ENCODE measurements around the gene DMKN. TPM values are rescaled to one million over a fixed set of nuclear protein-coding genes. Genes with fewer than 3 reads are reported as not detected.

Gene DMKN
- polyA plus RNA-seq (ENCODE audit: insufficient read length in 4 of 4) = 100 to 1,000 TPM in 1 of 4 donors, 10 to 100 TPM in 3; 59.7 to 123 (median 83.8) TPM

GRCh38 chr19:35513628-35514281, at the start of gene DMKN:
Gene DMKN (minus strand): TSS chr19:35513649. CDS start chr19:35513475, 174 bp downstream.
- DNase-seq (ENCODE audit: low read depth in 4 of 4, low spot score in 3 of 4) = no peak

DNA sequence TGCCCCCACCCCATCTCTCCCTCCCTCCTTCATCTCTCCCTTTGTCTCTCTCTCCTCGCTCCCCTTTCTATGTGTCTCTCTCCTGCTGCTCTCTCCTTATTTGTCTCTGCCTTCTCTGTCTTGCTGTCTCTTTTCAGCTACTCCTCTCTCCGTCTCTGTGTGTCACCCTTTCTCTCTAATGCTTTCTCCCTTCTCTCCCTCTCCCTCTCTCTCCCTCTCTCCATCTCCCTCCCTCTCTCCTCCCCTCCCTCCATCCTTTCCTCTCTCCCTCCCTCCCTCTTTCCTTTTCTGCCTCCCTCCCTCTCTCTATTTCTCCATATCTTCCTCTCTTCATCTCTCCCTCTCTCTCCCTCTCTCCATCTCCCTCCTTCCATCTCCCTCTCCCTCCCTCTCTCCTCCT, 49.3 kb upstream of the DMKN start:
- no peak for DNase-seq (ENCODE audit: low read depth in 4 of 4, low spot score in 3 of 4)

DNA sequence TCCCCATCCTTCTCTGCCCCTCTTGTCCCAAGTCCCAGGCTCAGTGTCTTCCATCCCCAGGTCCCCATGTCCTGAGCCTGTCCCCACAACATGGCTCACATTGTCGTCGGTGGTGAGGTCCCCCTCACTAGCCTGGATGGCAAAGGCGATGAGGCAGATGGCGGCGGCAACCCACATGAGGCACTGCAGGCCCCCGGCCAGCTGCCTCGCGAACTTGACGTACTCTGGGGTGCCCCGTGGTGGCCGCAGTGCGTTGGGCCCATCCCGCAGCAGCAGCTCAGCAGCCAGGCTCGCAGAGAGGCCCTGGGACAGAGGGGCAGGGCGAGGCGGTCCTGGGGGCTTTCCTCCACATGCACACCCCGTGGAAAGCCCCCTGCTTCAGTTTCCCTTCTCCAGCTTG, 48.9 kb upstream of the DMKN start:
- DNase-seq (ENCODE audit: low read depth in 4 of 4, low spot score in 3 of 4) = no peak

DNA sequence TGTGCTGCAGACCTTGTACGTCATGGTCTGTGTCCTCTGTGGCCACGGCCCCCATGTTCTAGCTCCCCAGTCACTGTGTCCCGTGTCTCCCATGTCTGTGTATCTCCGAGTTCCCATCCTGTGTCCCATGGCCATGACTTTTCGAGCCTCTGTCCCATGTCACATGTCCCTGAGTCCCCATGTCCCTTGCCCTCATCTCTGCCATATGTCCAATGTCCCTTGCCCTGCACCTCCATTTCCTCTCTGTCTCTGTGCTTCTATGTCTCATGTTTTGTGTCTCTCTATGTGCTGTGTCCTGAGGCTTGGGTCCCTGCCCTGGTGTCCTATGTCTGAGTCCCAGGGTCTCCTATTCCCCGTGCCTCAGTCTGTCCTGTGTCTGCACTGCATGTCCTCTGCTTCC, 48.0 kb upstream of the DMKN start:
- no peak for DNase-seq (ENCODE audit: low read depth in 4 of 4, low spot score in 3 of 4)

- no peak for DNase-seq (ENCODE audit: low read depth in 4 of 4, low spot score in 3 of 4)
These were observed 47.2 kb upstream of the DMKN start for GRCh38 chr19:35560677-35561076.

DNA sequence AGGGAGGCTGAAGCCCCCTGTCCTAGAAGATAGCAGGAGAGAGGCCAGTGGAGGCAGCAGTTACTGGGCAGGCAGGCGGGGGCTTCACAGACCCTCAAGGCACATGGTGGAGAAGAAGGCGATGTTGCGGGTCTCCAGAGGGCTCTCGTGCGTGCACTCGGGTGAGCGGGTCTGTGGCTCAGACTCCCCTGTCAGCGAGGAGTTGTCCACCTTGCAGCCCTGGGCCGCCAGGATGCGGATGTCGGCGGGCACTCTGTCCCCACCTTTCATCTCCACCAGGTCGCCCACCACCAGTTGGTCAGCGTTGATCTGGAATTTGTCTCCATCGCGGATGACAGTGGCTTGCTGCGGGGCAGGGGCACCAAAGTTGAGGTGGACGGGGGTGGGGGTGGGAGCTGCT, 46.8 kb upstream of the DMKN start:
- DNase-seq (ENCODE audit: low read depth in 4 of 4, low spot score in 3 of 4) = no peak

DNA sequence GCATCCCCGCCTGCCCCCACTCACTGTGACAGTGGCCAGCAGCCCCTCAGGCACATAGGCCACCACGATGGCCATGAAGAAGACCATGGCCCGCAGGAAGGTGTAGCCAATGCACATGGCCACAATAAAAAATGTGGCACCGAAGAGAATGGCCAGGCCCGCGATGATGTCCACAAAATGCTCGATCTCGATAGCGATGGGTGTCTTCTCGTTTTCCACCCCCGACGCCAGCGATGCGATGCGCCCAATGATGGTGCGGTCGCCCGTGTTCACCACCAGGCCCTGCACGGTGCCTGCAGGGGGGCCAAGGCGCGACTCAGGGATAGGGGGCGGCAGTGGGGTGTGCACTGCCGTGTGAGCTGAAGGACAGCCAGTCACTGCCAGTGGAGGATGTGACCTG, 46.3 kb upstream of the DMKN start:
- DNase-seq (ENCODE audit: low read depth in 4 of 4, low spot score in 3 of 4) = no peak

DNA sequence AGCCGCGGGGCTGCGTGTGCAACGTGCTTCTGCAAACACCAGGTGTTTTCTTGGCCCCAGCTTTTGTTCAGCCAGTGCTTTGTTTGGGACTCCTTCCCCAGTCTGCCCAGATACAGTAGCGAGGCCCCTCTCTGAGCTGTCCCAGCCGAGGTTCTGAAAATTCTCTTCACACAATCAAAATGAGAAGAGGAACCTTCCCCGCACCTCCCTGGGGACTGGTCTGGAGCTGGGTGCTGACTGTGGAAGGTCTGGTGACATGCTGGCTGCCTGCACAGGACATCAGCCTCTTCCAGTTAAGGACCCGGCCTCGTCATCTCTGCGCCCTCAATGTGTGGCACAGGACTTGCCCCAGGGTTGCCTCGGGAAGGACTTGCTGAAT, 45.8 kb upstream of the DMKN start:
- DNase-seq (ENCODE audit: low read depth in 4 of 4, low spot score in 3 of 4) = no peak

DNA sequence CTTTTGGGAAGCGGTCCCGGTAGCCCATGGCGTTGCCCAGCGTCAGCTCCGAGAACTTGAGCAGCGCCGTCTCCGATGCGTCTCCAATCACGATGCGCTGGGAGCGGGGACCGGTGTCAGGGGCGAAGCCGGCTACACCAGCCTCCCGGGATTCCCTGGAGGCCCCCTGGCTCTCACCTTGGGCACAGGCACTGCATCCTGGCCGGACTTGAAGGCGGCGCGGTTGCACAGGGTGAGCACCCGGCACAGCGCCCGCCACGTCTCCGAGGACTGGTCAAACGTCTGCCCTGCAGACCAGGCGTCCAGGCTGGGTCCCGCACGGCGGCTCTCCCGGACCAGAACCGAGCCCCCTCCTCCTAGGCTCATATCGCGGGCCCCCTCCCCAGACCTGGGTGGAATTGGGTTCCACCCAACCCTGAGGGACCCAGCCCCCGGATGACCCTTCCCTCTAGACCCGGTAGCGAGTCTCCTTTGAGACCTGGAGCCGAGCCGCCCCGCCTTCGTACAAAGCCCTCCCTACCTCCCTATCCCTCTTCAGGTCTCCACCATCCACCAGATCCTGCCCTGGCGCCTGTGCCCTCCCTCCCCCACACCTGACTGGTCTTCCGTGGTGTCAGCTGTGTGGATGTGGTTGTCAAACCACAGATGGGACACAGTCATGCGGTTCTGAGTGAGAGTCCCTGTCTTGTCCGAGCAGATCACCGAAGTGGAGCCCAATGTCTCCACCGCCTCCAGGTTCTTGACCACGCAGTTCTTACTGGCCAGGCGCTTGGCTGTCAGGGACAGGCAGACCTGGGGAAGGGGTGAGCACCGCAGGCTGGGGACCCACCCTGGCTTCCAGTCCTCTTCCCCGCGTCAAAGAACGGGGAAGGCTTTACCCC, 45.2 kb upstream of the DMKN start:
- DNase-seq (ENCODE audit: low read depth in 4 of 4, low spot score in 3 of 4) = no peak

DNA sequence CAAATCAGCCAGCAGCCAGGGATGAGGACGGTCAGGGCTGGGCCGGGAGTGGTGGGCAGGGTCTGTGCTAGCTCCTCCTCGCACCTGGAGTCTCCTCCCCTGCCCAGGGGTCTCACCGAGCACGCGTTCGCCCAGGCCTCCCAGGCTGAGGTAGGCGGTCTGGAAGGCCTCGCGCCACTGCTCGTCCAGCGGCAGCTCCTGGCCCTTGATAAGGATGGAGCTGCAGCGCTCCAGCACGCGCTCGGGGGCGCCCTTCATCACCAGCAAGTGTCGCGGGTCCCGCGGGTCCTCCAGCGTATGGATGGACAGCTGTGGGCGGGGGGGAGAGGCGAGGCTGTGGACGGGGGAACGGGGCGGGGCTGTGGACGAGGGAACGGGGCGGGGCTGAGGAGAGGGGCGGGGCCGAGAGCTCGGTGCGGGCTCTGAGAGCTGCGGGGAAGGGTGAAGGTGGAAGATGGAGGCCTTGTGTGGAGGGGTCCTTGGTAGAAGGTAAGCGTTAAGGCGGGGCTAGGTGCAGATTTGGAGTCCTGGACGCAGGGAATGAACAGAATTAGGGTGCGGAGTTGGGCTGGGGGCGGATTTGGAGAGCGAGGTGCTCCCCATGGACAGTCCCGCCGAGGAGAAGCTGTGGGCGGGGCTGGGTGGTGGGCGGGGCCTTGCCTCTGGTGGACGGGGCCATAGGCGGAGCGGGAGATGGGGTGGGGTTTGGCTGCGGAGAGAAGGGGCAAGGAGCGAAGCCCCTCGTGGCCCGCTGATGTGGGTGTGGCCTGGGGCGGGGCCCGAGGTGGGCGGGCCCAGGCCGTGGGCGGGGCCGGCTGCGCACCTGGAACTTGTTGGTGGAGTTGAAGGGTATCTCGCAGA, 44.3 kb upstream of the DMKN start:
- peak in 2 of 4 donors; percentile 36 to 49 for DNase-seq (ENCODE audit: low read depth in 4 of 4, low spot score in 3 of 4)

DNA sequence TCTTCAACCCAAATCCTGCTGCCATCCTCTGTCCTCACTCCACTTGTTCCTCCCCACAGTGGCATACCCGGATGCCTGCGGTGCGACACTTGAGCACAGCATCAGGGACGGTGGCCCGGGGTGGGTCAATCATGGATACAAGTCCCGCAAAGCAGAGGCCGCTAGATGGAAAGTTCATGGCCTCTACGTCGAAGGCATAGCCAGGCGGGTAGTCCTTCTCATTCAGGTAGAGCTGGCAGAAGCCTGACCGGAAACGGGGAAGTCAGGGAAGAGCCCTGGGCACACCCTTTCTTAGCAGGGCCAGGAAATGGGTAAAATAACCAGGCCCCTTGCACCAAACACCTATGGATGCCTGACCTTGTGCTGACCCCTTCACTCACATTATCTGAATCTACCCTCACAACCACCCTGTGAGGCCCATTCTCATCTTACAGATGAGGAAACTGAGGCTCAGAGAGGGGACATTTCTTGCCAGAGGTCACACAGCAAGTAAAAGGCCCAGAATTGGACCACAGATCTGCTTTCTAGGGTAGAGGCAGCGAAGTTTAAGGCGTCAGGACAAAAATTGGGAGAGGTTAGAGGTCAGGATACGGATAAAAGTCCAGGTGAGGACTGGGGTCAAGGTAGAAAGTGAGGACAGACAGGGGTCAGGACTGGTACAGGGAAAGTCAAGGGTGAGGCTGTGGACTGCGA, 43.5 kb upstream of the DMKN start:
- no peak for DNase-seq (ENCODE audit: low read depth in 4 of 4, low spot score in 3 of 4)

DNA sequence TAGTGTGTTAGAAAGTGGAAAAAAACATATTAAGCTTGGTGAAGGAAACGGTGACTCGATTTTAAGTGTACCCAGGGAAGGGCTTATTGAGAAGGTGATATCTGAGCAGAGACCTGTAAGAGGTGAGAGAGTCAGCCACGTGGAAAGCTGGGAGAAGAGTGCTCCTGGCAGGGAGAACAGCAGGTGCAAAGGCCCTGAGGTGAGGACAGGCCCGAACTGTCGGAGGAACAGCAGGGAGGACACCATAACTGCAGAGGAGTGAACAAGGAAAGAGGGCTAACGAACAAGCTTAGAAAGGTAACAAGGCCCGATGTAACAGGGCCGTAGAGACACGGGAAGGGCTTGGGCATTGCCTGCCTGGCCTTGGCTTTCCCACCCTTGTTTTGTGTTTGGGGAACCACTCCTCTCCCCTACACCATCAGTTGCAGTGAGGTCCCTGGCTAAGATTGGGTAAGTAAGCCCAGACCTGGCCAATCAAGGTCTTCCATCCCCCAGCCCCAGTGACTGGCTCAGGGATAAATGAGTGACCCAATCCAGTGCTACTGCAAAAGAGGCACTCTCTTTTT, 42.7 kb upstream of the DMKN start:
- no peak for DNase-seq (ENCODE audit: low read depth in 4 of 4, low spot score in 3 of 4)

- no peak for DNase-seq (ENCODE audit: low read depth in 4 of 4, low spot score in 3 of 4)
These were observed 42.0 kb upstream of the DMKN start for GRCh38 chr19:35555301-35556005.

- DNase-seq (ENCODE audit: low read depth in 4 of 4, low spot score in 3 of 4) = no peak
These were observed 40.6 kb upstream of the DMKN start for GRCh38 chr19:35554076-35554475.

- DNase-seq (ENCODE audit: low read depth in 4 of 4, low spot score in 3 of 4) = no peak
These were observed 40.0 kb upstream of the DMKN start for GRCh38 chr19:35553385-35554000.

DNA sequence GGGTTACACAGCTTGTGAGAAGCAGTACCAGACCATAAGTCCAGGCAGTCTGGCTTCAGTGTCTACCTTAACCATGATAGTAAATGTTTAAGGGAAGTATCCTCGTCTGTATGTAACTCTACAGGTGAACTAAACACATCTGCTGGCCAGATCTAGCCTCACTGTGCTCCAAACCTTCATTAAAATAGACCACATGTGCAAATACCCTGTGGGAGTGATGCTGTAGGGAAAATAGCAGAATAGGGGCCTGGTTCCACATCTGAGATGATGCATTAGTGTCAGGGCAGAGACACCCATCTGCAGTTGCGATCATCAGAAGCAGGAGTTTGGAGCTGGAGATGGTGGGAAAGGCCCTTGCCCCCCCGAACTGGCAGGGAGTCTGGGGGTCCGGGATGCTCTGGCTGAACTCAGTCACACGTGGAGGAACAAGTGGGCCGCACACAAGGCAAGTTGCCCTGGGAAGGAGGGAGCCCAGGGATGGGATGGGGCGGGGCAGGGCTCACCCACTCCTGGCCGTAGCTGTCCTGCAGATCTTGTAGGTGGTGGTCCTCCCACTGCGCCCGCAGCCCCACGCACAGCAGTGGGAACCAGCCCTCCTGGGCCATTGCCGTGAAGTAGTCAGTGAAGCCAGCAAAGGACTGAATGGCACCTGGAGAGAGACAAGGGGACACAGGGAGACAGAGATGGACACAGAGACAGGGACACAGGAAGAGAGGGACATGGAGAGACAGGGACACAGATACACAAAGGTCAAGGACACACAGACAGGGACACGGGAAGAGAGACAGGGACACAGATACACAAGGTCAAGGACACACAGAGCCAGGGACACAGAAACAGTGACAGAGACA, 39.3 kb upstream of the DMKN start:
- DNase-seq (ENCODE audit: low read depth in 4 of 4, low spot score in 3 of 4) = no peak

- DNase-seq (ENCODE audit: low read depth in 4 of 4, low spot score in 3 of 4) = no peak
These were observed 37.8 kb upstream of the DMKN start for GRCh38 chr19:35551091-35551810.
